Smooth muscle cell (in vitro differentiated cells): ENCODE data around the gene TPPP. TPM values are rescaled to one million over a fixed set of nuclear protein-coding genes. Genes with fewer than 3 reads are reported as not detected.
"Not testable (repeated sequence)": the region's sequence is repeated elsewhere in the genome, so short reads cannot be mapped to it uniquely, and the experiment has no call there.

ENCODE experiments used
- DNase-seq: peaks from one replicate; lab custom pipeline; 2025; ENCODE audit not compliant: unreplicated experiment; lab: John Stamatoyannopoulos, UW
- H2AFZ ChIP-seq: fragments of 200-600 bp; sonication (generic); 2 replicates; pipeline ENCODE4 v1.6.0; 2016; ENCODE audit warnings: antibody characterized with exemption, low read depth, mild to moderate bottlenecking
- H3F3A ChIP-seq: fragments of 200-600 bp; sonication (generic); 2 replicates; pipeline ENCODE4 v1.6.0; 2017; ENCODE audit warnings: antibody characterized with exemption, low read depth
- H3K27ac ChIP-seq: fragments of 200-600 bp; sonication (generic); 2 replicates; pipeline ENCODE4 v1.5.1; 2016; ENCODE audit warnings: low read depth, mild to moderate bottlenecking
- H3K27me3 ChIP-seq: fragments of 200-600 bp; sonication (generic); 2 replicates; pipeline ENCODE4 v1.6.1; 2016; ENCODE audit warnings: low read depth, mild to moderate bottlenecking
- H3K36me3 ChIP-seq: fragments of 200-600 bp; sonication (generic); 2 replicates; pipeline ENCODE4 v1.5.1; 2016; ENCODE audit warnings: low read depth
- H3K4me1 ChIP-seq: fragments of 200-600 bp; sonication (generic); 2 replicates; pipeline ENCODE4 v1.5.1; 2016; ENCODE audit warnings: low read depth
- H3K4me2 ChIP-seq: fragments of 200-600 bp; sonication (generic); 2 replicates; pipeline ENCODE4 v1.6.0; 2016; ENCODE audit warnings: mild to moderate bottlenecking
- H3K4me3 ChIP-seq: fragments of 200-600 bp; sonication (generic); 2 replicates; pipeline ENCODE4 v1.5.1; 2016; ENCODE audit warnings: mild to moderate bottlenecking
- H3K79me2 ChIP-seq: fragments of 200-600 bp; sonication (generic); 2 replicates; pipeline ENCODE4 v1.6.0; 2016; ENCODE audit warnings: low read depth, mild to moderate bottlenecking
- H3K9ac ChIP-seq: fragments of 200-600 bp; sonication (generic); 2 replicates; pipeline ENCODE4 v1.6.0; 2016; ENCODE audit warnings: low read depth
- H3K9me3 ChIP-seq: fragments of 200-600 bp; sonication (generic); replicated peaks from 2 replicates; pipeline ENCODE4 v1.5.1; 2016; ENCODE audit warnings: low read depth
- H4K20me1 ChIP-seq: fragments of 200-600 bp; sonication (generic); 2 replicates; pipeline ENCODE4 v1.6.0; 2016; ENCODE audit warnings: low read depth
- CTCF ChIP-seq: fragments of 200-600 bp; sonication (generic); IDR thresholded peaks from 2 replicates; pipeline ENCODE4 v1.5.1; 2017; ENCODE audit warnings: borderline replicate concordance, mild to moderate bottlenecking, antibody characterized with exemption; ENCODE audit not compliant: insufficient read depth, poor library complexity, severe bottlenecking
- WGBS: methylation state at CpG from one replicate; pipeline ENCODE4 v1.1.7; 2016; ENCODE audit warnings: low lambda C conversion rate; 5-methylcytosine and 5-hydroxymethylcytosine counted together
- polyA plus RNA-seq: library from polyadenylated mRNA; unstranded; fragments of >200 nt; fragmentation: Nextera tagmentation; extraction: Ambion mirVana; gene quantifications from 2 replicates; pipeline ENCODE4 v1.2.1, GENCODE V29; 2016
- total RNA-seq: library from RNA; depleted of rRNA; stranded (reverse); fragments of >200 nt; gene quantifications from 2 replicates; pipeline ENCODE4 v1.2.3, GENCODE V29; 2014

TPPP gene
- total and polyA plus RNA-seq, 2 experiments from 2014 or later, result not detected

- no peak for DNase-seq
- no peaks in the 10 kb centered on the region for H3K4me1 ChIP-seq
- 88% methylated on average over 24 of the region's 24 CpGs for WGBS
Measured at GRCh38 chr5:685262-686171, 7.6 kb downstream of the TPPP start.

GRCh38 chr5:684751-685216 lies 8.4 kb downstream of the TPPP start:
- Histone ChIP-seq H2AFZ (no peak overlapping the region), H4K20me1 (no peaks in the 10 kb centered on the region), H3F3A (no peaks in the 10 kb centered on the region), H3K9ac (no peak overlapping the region), H3K36me3 (no peaks in the 10 kb centered on the region), H3K4me3 (no peak overlapping the region), H3K4me1 (no peaks in the 10 kb centered on the region), H3K79me2 (no peaks in the 10 kb centered on the region), H3K27ac (no peak overlapping the region), H3K27me3 (no peaks in the 10 kb centered on the region), H3K9me3 (no peaks in the 10 kb centered on the region), H3K4me2 (no peak overlapping the region)
- no peak for DNase-seq
- no peak for TF ChIP-seq CTCF
- 87% methylated on average over 17 of the region's 17 CpGs for WGBS

More at GRCh38 chr5:685262-686171, 7.6 kb downstream of the TPPP start:
- TF ChIP-seq CTCF, result no peak
- no peak overlapping the region for H2AFZ ChIP-seq
- no peaks in the 10 kb centered on the region for H3K79me2 ChIP-seq
- no peak overlapping the region for H3K4me3 ChIP-seq
- H3K4me2 ChIP-seq, result no peak overlapping the region
- H3K9me3 ChIP-seq, result no peaks in the 10 kb centered on the region
- H3F3A ChIP-seq, result no peaks in the 10 kb centered on the region
- H3K36me3 ChIP-seq, result no peaks in the 10 kb centered on the region
- H4K20me1 ChIP-seq, result no peaks in the 10 kb centered on the region
- no peak overlapping the region for H3K9ac ChIP-seq
- H3K27ac ChIP-seq, result no peak overlapping the region
- no peaks in the 10 kb centered on the region for H3K27me3 ChIP-seq

GRCh38 chr5:683551-684481 lies 9.3 kb downstream of the TPPP start:
- Histone ChIP-seq H2AFZ (no peak overlapping the region), H3K27ac (no peak overlapping the region), H3K4me3 (no peak overlapping the region), H3K27me3 (no peaks in the 10 kb centered on the region), H3K9me3 (no peaks in the 10 kb centered on the region), H3K4me1 (no peaks in the 10 kb centered on the region), H3K4me2 (no peak overlapping the region), H3K36me3 (no peaks in the 10 kb centered on the region), H3F3A (no peaks in the 10 kb centered on the region), H3K9ac (no peak overlapping the region), H3K79me2 (no peaks in the 10 kb centered on the region), H4K20me1 (no peaks in the 10 kb centered on the region)
- TF ChIP-seq CTCF, result no peak
- WGBS, result 87% methylated on average over 30 of the region's 30 CpGs
- no peak for DNase-seq

GRCh38 chr5:682651-683358 lies 10.3 kb downstream of the TPPP start:
- H3K27ac ChIP-seq, H3K4me2 ChIP-seq, DNase-seq, H3K79me2 ChIP-seq, H4K20me1 ChIP-seq, H2AFZ ChIP-seq, H3K4me3 ChIP-seq, H3K4me1 ChIP-seq, H3K27me3 ChIP-seq, H3K9ac ChIP-seq, H3F3A ChIP-seq, H3K36me3 ChIP-seq, H3K9me3 ChIP-seq: not testable (repeated sequence)
- 87% methylated on average over 17 of the region's 17 CpGs for WGBS

- not testable (repeated sequence) for H3F3A ChIP-seq, H3K79me2 ChIP-seq, DNase-seq, H3K9ac ChIP-seq, H2AFZ ChIP-seq, H4K20me1 ChIP-seq, H3K9me3 ChIP-seq, H3K36me3 ChIP-seq, H3K27me3 ChIP-seq, H3K4me1 ChIP-seq, H3K4me2 ChIP-seq, H3K4me3 ChIP-seq, H3K27ac ChIP-seq
- 93% methylated on average over 3 of the region's 3 CpGs for WGBS
Measured at GRCh38 chr5:682216-682615, 10.9 kb downstream of the TPPP start.
